Measurements from ENCODE around the gene PDGFB. TPM values are rescaled to one million over a fixed set of nuclear protein-coding genes. Genes with fewer than 3 reads are reported as not detected.
A peak's percentile ranks its signal among the peaks of the same experiment; 100 is the strongest.

PDGFB gene
- total and polyA plus RNA-seq, 9 of the 15 experiments (the other 6 are each of a cell fraction or from before 2014, with no cell fraction given), result 0.07 to 4.0 (median 0.48) TPM; not detected in 1

DNA sequence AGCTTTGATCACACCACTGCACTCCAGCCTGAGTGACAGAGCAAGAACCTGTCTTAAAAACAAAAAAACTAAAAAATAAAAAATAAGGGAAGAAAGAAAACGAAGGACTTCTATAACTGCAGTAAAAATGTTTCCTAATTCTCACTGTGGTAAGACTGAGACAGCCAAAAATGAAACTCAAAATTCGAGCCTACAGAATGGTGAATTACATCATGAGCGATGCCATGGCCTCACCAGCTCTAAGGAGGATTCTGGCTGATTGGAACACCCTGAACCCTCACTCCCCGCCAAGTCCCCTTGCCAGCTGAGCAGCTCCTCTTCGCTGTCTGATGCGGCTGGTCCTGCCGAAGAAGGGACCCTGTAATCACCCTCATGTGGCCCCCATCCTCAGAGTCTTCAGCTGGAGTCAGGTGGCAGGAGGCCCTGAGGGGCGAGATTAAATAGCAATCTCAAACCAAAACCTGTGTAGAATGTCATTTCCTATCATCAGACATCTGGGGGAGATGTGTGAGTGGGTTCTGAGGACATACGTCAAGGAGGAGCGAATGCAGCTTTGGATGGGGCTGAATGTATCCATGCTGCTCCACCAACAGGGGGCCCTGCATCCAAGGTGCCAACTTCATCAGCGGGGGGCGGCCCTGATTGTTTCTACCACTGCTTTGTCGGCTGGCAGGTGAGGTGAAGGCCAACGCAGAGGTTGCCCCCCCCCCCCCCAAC, 29.2 kb downstream of the PDGFB start:
- intact Hi-C loops (cut with micrococcal nuclease), result no loop called here
- Histone ChIP-seq H3K79me2 (ENCODE audit: control insufficient read depth, insufficient read depth, low read length) (no peaks in the 10 kb centered on the region), H3K4me3 (no peak overlapping the region), H3K9me3 (replicated peaks; ENCODE audit: control insufficient read depth, insufficient read depth, low read depth, low read length) (no peaks in the 10 kb centered on the region), H3K9me1 (ENCODE audit: control insufficient read depth, insufficient read depth, low read length) (no peaks in the 10 kb centered on the region), H3K36me3 (ENCODE audit: control insufficient read depth, insufficient read depth, low read length) (no peaks in the 10 kb centered on the region), H3K27me3 (ENCODE audit: control insufficient read depth in 2 of 2, insufficient read depth in 2 of 2, low read length in 2 of 2) (no peaks in the 10 kb centered on the region; a peak in 1 of 5 replicates), H3K4me2 (ENCODE audit: insufficient read depth, low read length) (no peak overlapping the region), H3K4me1 (replicated peaks in 1 of 2; ENCODE audit: control insufficient read depth in 2 of 2, insufficient read depth in 2 of 2, low read length in 2 of 2) (peaks cover 4 to 8% of the 10 kb centered on the region in 2 experiments; a peak in 3 of 5 replicates), H2AFZ (ENCODE audit: low read depth, low read length) (0 out of 2 replicates have a peak overlapping the region, but pooled peaks have one; percentile 40), H3K9ac (ENCODE audit: insufficient read depth in 1 of 2, low read depth in 2 of 2, low read length in 2 of 2) (no peak overlapping the region), H3K27ac (ENCODE audit: extremely low read depth, low read depth, low read length) (no peak overlapping the region), H4K20me1 (replicated peaks; ENCODE audit: control insufficient read depth, insufficient read depth, low read length) (no peaks in the 10 kb centered on the region)
- ATAC-seq (peak; percentile 75), FAIRE-seq (peak; percentile 40), DNase-seq (ENCODE audit: extremely low read depth in 1 of 4, low spot score in 3 of 4) (peak; percentile 35 to 54 (median 51))
- ChIA-PET POLR2A (interaction anchor here (0.6 to 1.3 kb wide), 10 partner anchors 8 to 308 kb away, joined by 3 to 6 read pairs (median 3); no protein-coding TSS in a partner anchor), CTCF (ENCODE audit: low intra/inter-chr PET ratio) (no interaction called here)
- BruUV-seq (replicated peaks), result no TSS peak
- WGBS (ENCODE audit: insufficient coverage, low coverage, missing lambda C conversion rate), result 26% methylated on average over 8 of the region's 14 CpGs
- in situ Hi-C loops (cut with MboI), result no loop called here
- TF ChIP-seq SRSF3 (IDR thresholded peaks at IDR 0.05; ENCODE audit: insufficient read depth, low read length) (no peak), ZBED1 (IDR thresholded peaks at IDR 0.05) (no peak), CTCF (IDR thresholded peaks at IDR 0.05 in 2 of 3, conservative IDR thresholded peaks at IDR 0.05 in 1 of 3; ENCODE audit: insufficient read depth in 2 of 3, low read depth in 1 of 3, low read length in 3 of 3) (peak; percentile 43 to 64 (median 52))
- TF ChIP-seq, protein P1, sequence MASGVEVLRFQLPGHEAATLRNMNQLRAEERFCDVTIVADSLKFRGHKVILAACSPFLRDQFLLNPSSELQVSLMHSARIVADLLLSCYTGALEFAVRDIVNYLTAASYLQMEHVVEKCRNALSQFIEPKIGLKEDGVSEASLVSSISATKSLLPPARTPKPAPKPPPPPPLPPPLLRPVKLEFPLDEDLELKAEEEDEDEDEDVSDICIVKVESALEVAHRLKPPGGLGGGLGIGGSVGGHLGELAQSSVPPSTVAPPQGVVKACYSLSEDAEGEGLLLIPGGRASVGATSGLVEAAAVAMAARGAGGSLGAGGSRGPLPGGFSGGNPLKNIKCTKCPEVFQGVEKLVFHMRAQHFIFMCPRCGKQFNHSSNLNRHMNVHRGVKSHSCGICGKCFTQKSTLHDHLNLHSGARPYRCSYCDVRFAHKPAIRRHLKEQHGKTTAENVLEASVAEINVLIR (CRISPR knock-in tag; IDR thresholded peaks at IDR 0.05), result no peak
- TF ChIP-seq, protein P2, sequence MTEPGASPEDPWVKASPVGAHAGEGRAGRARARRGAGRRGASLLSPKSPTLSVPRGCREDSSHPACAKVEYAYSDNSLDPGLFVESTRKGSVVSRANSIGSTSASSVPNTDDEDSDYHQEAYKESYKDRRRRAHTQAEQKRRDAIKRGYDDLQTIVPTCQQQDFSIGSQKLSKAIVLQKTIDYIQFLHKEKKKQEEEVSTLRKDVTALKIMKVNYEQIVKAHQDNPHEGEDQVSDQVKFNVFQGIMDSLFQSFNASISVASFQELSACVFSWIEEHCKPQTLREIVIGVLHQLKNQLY (CRISPR knock-in tag; conservative IDR thresholded peaks at IDR 0.05), result no peak
- TF ChIP-seq, protein P3, sequence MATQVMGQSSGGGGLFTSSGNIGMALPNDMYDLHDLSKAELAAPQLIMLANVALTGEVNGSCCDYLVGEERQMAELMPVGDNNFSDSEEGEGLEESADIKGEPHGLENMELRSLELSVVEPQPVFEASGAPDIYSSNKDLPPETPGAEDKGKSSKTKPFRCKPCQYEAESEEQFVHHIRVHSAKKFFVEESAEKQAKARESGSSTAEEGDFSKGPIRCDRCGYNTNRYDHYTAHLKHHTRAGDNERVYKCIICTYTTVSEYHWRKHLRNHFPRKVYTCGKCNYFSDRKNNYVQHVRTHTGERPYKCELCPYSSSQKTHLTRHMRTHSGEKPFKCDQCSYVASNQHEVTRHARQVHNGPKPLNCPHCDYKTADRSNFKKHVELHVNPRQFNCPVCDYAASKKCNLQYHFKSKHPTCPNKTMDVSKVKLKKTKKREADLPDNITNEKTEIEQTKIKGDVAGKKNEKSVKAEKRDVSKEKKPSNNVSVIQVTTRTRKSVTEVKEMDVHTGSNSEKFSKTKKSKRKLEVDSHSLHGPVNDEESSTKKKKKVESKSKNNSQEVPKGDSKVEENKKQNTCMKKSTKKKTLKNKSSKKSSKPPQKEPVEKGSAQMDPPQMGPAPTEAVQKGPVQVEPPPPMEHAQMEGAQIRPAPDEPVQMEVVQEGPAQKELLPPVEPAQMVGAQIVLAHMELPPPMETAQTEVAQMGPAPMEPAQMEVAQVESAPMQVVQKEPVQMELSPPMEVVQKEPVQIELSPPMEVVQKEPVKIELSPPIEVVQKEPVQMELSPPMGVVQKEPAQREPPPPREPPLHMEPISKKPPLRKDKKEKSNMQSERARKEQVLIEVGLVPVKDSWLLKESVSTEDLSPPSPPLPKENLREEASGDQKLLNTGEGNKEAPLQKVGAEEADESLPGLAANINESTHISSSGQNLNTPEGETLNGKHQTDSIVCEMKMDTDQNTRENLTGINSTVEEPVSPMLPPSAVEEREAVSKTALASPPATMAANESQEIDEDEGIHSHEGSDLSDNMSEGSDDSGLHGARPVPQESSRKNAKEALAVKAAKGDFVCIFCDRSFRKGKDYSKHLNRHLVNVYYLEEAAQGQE (IDR thresholded peaks at IDR 0.05; ENCODE audit: borderline replicate concordance), result peak; percentile 12; the same call in 1 of the 2 replicates
- TF ChIP-seq, protein P3 (CRISPR knock-in tag; IDR thresholded peaks at IDR 0.05; ENCODE audit: low read depth), result no peak

Measured in K562 (cell line).